ENCODE results near the gene IL4I1. TPM values are rescaled to one million over a fixed set of nuclear protein-coding genes. Genes with fewer than 3 reads are reported as not detected.
A peak's percentile ranks its signal among the peaks of the same experiment; 100 is the strongest.

IL4I1 gene
- polyA plus RNA-seq, 1 of the 3 experiments (the other 2 are of a cell fraction): 0.35 TPM

- TF ChIP-seq USF2 (IDR thresholded peaks at IDR 0.05; ENCODE audit: borderline replicate concordance, low read depth, low read length): no peak
- TF ChIP-seq RCOR1 (IDR thresholded peaks at IDR 0.05; ENCODE audit: low read length): no peak
- TF ChIP-seq IRF3 (IDR thresholded peaks at IDR 0.05; ENCODE audit: low read depth, low read length): peak; percentile 64
- peak; percentile 60 for TF ChIP-seq TAF1 (IDR thresholded peaks at IDR 0.05; ENCODE audit: borderline replicate concordance, low read depth, low read length)
- peak; percentile 67; the same call in 1 of the 2 replicates for TF ChIP-seq MAX (IDR thresholded peaks at IDR 0.05; ENCODE audit: low read depth)
- no peak for TF ChIP-seq GATA2 (CRISPR knock-in tag; IDR thresholded peaks at IDR 0.05)
- TF ChIP-seq TCF12 (IDR thresholded peaks at IDR 0.05): no peak
- TF ChIP-seq PBX3 (IDR thresholded peaks at IDR 0.05): peak; percentile 66
- no peak for TF ChIP-seq RAD21 (IDR thresholded peaks at IDR 0.05; ENCODE audit: low read length)
- TF ChIP-seq, protein P1, sequence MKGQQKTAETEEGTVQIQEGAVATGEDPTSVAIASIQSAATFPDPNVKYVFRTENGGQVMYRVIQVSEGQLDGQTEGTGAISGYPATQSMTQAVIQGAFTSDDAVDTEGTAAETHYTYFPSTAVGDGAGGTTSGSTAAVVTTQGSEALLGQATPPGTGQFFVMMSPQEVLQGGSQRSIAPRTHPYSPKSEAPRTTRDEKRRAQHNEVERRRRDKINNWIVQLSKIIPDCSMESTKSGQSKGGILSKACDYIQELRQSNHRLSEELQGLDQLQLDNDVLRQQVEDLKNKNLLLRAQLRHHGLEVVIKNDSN (IDR thresholded peaks at IDR 0.05; ENCODE audit: borderline replicate concordance, low read depth): no peak
- no peak for TF ChIP-seq TEAD4 (IDR thresholded peaks at IDR 0.05; ENCODE audit: borderline replicate concordance, insufficient read depth)
- no peak for TF ChIP-seq MEF2A (IDR thresholded peaks at IDR 0.05; ENCODE audit: borderline replicate concordance, low read depth)
- TF ChIP-seq FOXM1 (IDR thresholded peaks at IDR 0.05; ENCODE audit: low read depth): no peak
- TF ChIP-seq NRF1 (IDR thresholded peaks at IDR 0.05; ENCODE audit: low read depth, low read length): peak; percentile 71
- TF ChIP-seq FOSL2 (IDR thresholded peaks at IDR 0.05; ENCODE audit: borderline replicate concordance, low read depth): no peak
- no peak for TF ChIP-seq RXRA (IDR thresholded peaks at IDR 0.05; ENCODE audit: borderline replicate concordance, low read depth)
- no peak for TF ChIP-seq SIN3A (IDR thresholded peaks at IDR 0.05; ENCODE audit: borderline replicate concordance, low read depth, low read length)
Measured at GRCh38 chr19:49869484-49870308, 27.0 kb downstream of the IL4I1 start (continued).
